Ishikawa (cell line): Measurements from ENCODE around the gene SRSF7.

Experiments used
- CEBPB ChIP-seq: IDR thresholded peaks from 2 replicates; pipeline ENCODE4 v1.6.1; 2012
- NFIC ChIP-seq: IDR thresholded peaks from 2 replicates; pipeline ENCODE4 v1.6.1; 2012
- TAF1 ChIP-seq: IDR thresholded peaks from 2 replicates; pipeline ENCODE4 v1.6.1; 2012; ENCODE audit warnings: low read depth, mild to moderate bottlenecking

DNA sequence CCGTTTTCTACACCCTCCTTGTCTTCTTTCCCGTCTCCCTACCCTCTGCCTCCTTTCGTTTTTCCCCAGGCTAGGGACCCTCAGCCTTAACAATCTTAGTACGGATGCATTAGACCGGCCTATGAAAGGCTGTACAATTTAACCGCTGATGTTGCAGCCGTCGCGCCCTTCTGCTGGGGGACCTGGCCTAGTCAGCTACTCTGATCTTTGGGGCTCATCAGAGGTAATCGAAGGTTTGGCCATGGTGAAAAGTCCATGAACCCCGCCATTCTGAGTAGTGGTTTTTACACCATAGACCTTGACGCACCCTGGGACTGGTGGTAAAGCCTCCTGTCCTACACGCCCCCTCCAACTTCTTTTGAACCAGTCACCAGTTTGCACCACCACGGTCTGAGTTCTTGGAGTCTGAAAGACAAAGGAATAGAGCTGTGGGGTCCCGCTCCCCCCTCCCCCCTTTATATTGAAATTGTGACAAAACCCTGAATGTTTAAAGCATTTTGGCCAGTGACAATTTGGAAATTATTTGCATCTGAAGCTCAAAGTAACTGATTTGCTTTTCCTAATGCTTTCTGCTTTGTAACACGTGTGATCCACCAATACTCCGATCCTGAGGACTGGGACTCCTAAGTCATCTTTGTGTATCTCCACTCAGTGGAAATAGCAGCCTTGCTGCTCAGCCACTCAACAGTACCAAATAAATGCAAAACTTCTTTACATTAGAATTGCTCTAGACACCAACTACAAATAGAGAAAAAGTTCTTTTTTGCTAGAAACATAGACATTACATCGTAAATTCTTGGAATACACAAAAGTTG is 642 bp upstream of the SRSF7 start:
- TF ChIP-seq TAF1 (no peak), CEBPB (no peak), NFIC (no peak)
